Stomach (tissue), 4 donors: ENCODE measurements around the gene CCDC174.

Experiments
- CTCF ChIP-seq, 7 experiments: fragments of 450-650 bp in 4 of 7; fragments of 200-600 bp in 3 of 7; sonication (generic) in 3 of 7; IDR thresholded peaks; one replicate each; pipeline ENCODE4 v1.5.1; 2016 to 2019; ENCODE audit warnings: antibody characterized with exemption in 7 of 7, control low read depth in 2 of 7, mild to moderate bottlenecking in 1 of 7
- EP300 ChIP-seq: sonication (generic); formaldehyde crosslinking; IDR thresholded peaks from one replicate; pipeline ENCODE4 v1.6.1; 2017; ENCODE audit warnings: antibody characterized with exemption
- POLR2A ChIP-seq, 4 donors: fragments of 450-650 bp; IDR thresholded peaks; one replicate each; pipeline ENCODE4 v1.6.1; 2016; ENCODE audit warnings: antibody characterized with exemption in 4 of 4, control low read depth in 2 of 4, mild to moderate bottlenecking in 1 of 4, moderate library complexity in 1 of 4
- POLR2AphosphoS5 ChIP-seq, 3 donors: sonication (generic); formaldehyde crosslinking; IDR thresholded peaks; one replicate each; pipeline ENCODE4 v1.6.1; 2016; ENCODE audit warnings: antibody characterized with exemption in 3 of 3

- TF ChIP-seq CTCF (IDR thresholded peaks at IDR 0.05) (no peak), POLR2A (IDR thresholded peaks at IDR 0.05) (no peak), EP300 (no peak), POLR2AphosphoS5 (IDR thresholded peaks at IDR 0.05) (no peak)
Observed at GRCh38 chr3:14664170-14664569, 12.6 kb downstream of the CCDC174 start.
